Keratinocyte (primary cell): ENCODE results near the gene IGSF8. TPM values are rescaled to one million over a fixed set of nuclear protein-coding genes. Genes with fewer than 3 reads are reported as not detected.

Experiments
- DNase-seq: peaks from one replicate; pipeline ENCODE4 v3.0.0-alpha.2; 2011; ENCODE audit warnings: low read depth, missing footprints, low spot score
- FAIRE-seq: peaks from 2 replicates; lab custom pipeline; 2011; peaks lifted over from hg19 to GRCh38; lab: Jason Lieb, UNC
- H2AFZ ChIP-seq: 2 replicates; pipeline ENCODE4 v1.6.0; 2012; ENCODE audit warnings: low read length, control low read depth, inconsistent platforms; ENCODE audit not compliant: control insufficient read depth
- H3K27ac ChIP-seq: 2 replicates; pipeline ENCODE4 v1.5.1; 2011; ENCODE audit warnings: low read length; ENCODE audit not compliant: control insufficient read depth, insufficient read depth
- H3K27me3 ChIP-seq: 3 replicates; pipeline ENCODE4 v1.6.0; 2011; ENCODE audit warnings: low read length; ENCODE audit not compliant: control insufficient read depth, insufficient read depth; ENCODE audit errors: extremely low read depth
- H3K36me3 ChIP-seq, 2 experiments: 2 replicates in 1 of 2; 3 replicates in 1 of 2; pipeline ENCODE4 v1.5.1; 2011; ENCODE audit warnings: low read length in 2 of 2, mild to moderate bottlenecking in 1 of 2; ENCODE audit not compliant: control insufficient read depth in 2 of 2, insufficient read depth in 2 of 2; ENCODE audit errors: extremely low read depth in 1 of 2
- H3K4me1 ChIP-seq: 3 replicates; pipeline ENCODE4 v1.5.1; 2011; ENCODE audit warnings: low read length; ENCODE audit not compliant: control insufficient read depth, insufficient read depth; ENCODE audit errors: extremely low read depth
- H3K4me2 ChIP-seq: 3 replicates; pipeline ENCODE4 v1.6.0; 2011; ENCODE audit warnings: low read depth, low read length; ENCODE audit not compliant: control insufficient read depth, insufficient read depth; ENCODE audit errors: extremely low read depth
- H3K4me3 ChIP-seq, 3 experiments: fragments of 200-600 bp in 1 of 3; sonication (generic) in 1 of 3; 2 replicates in 2 of 3; 3 replicates in 1 of 3; pipeline ENCODE4 v1.5.1; 2011 to 2016; ENCODE audit warnings: low read length in 3 of 3, mild to moderate bottlenecking in 3 of 3, control low read depth in 2 of 3, inconsistent platforms in 1 of 3, low read depth in 1 of 3, mixed read lengths in 1 of 3, mixed run types in 1 of 3, moderate library complexity in 1 of 3; ENCODE audit not compliant: control insufficient read depth in 2 of 3, insufficient read depth in 2 of 3; ENCODE audit errors: extremely low read depth in 1 of 3
- H3K79me2 ChIP-seq: 2 replicates; pipeline ENCODE4 v1.6.0; 2012; ENCODE audit warnings: low read length; ENCODE audit not compliant: control insufficient read depth, insufficient read depth
- H3K9ac ChIP-seq: 3 replicates; pipeline ENCODE4 v1.6.0; 2011; ENCODE audit warnings: low read length; ENCODE audit not compliant: control insufficient read depth, insufficient read depth; ENCODE audit errors: extremely low read depth
- H3K9me1 ChIP-seq: 3 replicates; pipeline ENCODE4 v1.6.0; 2011; ENCODE audit warnings: low read length; ENCODE audit not compliant: control insufficient read depth, insufficient read depth; ENCODE audit errors: extremely low read depth
- H3K9me3 ChIP-seq: 2 replicates; pipeline ENCODE4 v1.5.1; 2012; ENCODE audit warnings: low read depth, low read length; ENCODE audit not compliant: control insufficient read depth
- H4K20me1 ChIP-seq: 3 replicates; pipeline ENCODE4 v1.6.0; 2011; ENCODE audit warnings: low read length; ENCODE audit not compliant: control insufficient read depth, insufficient read depth; ENCODE audit errors: extremely low read depth
- EZH2 ChIP-seq: IDR thresholded peaks from one replicate; pipeline ENCODE4 v1.6.1; 2012; ENCODE audit warnings: inconsistent platforms, mild to moderate bottlenecking, low read length, moderate library complexity
- dilution Hi-C: fragments of 300-500 bp; cut with MboI; formaldehyde crosslinking; loops from one replicate; pipeline ENCODE4 v1.7.0; 2020; ENCODE audit warnings: low sequenced_read_pairs; ENCODE audit not compliant: extremely low pct_ligation_motif_present
- polyA minus RNA-seq, 3 experiments: library from RNA; depleted of rRNA, polyadenylated mRNA; stranded (reverse); fragments of >200 nt; gene quantifications; 1 replicate in 1 of 3; 2 replicates in 1 of 3; 3 replicates in 1 of 3; pipeline ENCODE4 v1.2.3, GENCODE V29; 2011
- polyA plus RNA-seq, 5 experiments: library from polyadenylated mRNA; depleted of rRNA in 3 of 5; stranded (reverse) in 3 of 5; stranded (forward) in 1 of 5; unstranded in 1 of 5; fragments of >200 nt; gene quantifications; 1 replicate in 1 of 5; 2 replicates in 3 of 5; 3 replicates in 1 of 5; pipeline versions ENCODE4 v1.2.1 to v1.2.3, GENCODE V29; 2011 to 2012; ENCODE audit warnings: missing spikeins in 2 of 5, low read depth in 1 of 5, low replicate concordance in 1 of 5
- TF ChIP-seq, protein P1 (sequence below), 3 experiments: IDR thresholded peaks in 1 of 3; conservative IDR thresholded peaks in 1 of 3; optimal IDR thresholded peaks in 1 of 3; 2 replicates in 2 of 3; 3 replicates in 1 of 3; pipeline versions ENCODE3 to v1.5.1; 2011; ENCODE audit warnings: low read length in 3 of 3, mild to moderate bottlenecking in 3 of 3, moderate library complexity in 2 of 3, control low read depth in 1 of 3, inconsistent platforms in 1 of 3; ENCODE audit not compliant: insufficient read depth in 2 of 3; ENCODE audit errors: extremely low read depth in 1 of 3

IGSF8 gene, protein sequence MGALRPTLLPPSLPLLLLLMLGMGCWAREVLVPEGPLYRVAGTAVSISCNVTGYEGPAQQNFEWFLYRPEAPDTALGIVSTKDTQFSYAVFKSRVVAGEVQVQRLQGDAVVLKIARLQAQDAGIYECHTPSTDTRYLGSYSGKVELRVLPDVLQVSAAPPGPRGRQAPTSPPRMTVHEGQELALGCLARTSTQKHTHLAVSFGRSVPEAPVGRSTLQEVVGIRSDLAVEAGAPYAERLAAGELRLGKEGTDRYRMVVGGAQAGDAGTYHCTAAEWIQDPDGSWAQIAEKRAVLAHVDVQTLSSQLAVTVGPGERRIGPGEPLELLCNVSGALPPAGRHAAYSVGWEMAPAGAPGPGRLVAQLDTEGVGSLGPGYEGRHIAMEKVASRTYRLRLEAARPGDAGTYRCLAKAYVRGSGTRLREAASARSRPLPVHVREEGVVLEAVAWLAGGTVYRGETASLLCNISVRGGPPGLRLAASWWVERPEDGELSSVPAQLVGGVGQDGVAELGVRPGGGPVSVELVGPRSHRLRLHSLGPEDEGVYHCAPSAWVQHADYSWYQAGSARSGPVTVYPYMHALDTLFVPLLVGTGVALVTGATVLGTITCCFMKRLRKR
- polyA plus RNA-seq = 16.5 to 32.6 TPM (median 20.6 TPM) in 3 replicates
- 19.9 TPM for polyA plus RNA-seq (2011; ENCODE audit: low read depth)
- polyA plus RNA-seq (2011; cell fraction: cytosol; rRNA removed) = 5.5 and 11.1 TPM in 2 replicates
- polyA plus RNA-seq (2011; cell fraction: nucleus; rRNA removed) = 43.9 and 57.1 TPM in 2 replicates
- polyA plus RNA-seq (2012; ENCODE audit: low replicate concordance) = 25.3 and 41.0 TPM in 2 replicates
- 15.5 to 34.6 TPM (median 21.4 TPM) in 3 replicates for polyA minus RNA-seq
- polyA minus RNA-seq (2011; cell fraction: cytosol; rRNA and poly(A)+ RNA removed) = 25.5 TPM
- 39.5 and 39.6 TPM in 2 replicates for polyA minus RNA-seq (2011; cell fraction: nucleus; rRNA and poly(A)+ RNA removed)

DNA sequence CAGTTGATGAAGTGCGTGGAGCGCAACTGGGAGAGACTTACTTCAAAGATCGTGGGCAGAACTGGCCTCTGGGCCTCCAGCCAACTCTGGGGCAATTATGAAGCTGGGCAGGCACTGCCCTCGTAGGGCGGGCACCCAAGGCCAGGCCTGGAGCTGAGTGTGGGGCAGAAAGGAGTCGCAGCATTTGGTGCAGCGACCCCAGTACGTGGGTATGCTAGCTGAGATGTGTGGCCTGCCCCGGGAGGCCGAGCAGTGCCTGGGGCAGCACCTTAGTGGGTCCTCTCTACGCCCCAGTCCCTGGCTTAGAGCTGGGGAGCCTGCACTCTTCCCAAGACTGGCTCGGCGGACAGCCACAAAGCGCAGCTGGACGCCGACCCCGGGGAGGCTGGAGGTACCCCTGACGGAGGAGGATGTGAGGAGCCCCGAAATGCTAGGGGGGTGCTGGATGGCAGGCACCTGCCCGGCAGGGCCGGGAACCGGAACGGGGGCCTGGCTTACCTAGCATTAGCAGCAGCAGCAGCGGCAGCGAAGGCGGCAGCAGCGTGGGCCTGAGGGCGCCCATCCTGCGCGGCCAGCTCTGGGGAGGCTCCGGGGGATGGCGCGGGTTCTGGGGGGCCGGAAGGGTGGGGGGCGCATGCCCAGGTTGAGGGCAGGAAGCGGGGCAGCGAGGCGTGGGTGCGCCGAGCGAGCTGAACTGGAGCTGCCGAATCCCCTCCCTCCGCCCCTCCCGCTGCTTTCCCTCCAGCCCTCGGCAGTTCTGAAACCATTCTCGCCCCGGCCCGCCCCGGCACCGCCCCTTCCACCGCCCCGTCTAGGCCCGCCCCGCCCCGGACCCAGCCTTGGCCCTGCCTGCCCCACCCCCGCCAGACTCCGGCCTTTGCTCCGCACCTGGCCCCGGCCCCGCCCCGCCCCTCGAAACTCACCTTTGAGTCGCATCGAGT, at the start of gene IGSF8:
TSS of gene IGSF8 (minus strand) at position 709 of the 941 bp plus-strand sequence. CDS start at position 562, 147 bp downstream.
- H3K9me1 ChIP-seq = peaks cover 3% of the 10 kb centered on the region
- H2AFZ ChIP-seq = peak within 1 kb of the TSS; percentile 61
- H4K20me1 ChIP-seq = no peaks in the 10 kb centered on the region
- no peaks in the 10 kb centered on the region for H3K9me3 ChIP-seq
- H3K79me2 ChIP-seq = peaks cover 9% of the 10 kb centered on the region
- peaks cover 3 to 4% of the 10 kb centered on the region in 2 experiments for H3K36me3 ChIP-seq
- dilution Hi-C loops = no loop called here
- peak within 1 kb of the TSS; percentile 27 for H3K27ac ChIP-seq
- H3K9ac ChIP-seq = peak within 1 kb of the TSS; percentile 79
- FAIRE-seq = no peak
- no peak for TF ChIP-seq EZH2
- TF ChIP-seq, protein P1, sequence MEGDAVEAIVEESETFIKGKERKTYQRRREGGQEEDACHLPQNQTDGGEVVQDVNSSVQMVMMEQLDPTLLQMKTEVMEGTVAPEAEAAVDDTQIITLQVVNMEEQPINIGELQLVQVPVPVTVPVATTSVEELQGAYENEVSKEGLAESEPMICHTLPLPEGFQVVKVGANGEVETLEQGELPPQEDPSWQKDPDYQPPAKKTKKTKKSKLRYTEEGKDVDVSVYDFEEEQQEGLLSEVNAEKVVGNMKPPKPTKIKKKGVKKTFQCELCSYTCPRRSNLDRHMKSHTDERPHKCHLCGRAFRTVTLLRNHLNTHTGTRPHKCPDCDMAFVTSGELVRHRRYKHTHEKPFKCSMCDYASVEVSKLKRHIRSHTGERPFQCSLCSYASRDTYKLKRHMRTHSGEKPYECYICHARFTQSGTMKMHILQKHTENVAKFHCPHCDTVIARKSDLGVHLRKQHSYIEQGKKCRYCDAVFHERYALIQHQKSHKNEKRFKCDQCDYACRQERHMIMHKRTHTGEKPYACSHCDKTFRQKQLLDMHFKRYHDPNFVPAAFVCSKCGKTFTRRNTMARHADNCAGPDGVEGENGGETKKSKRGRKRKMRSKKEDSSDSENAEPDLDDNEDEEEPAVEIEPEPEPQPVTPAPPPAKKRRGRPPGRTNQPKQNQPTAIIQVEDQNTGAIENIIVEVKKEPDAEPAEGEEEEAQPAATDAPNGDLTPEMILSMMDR (optimal IDR thresholded peaks at IDR 0.05 in 1 of 3, IDR thresholded peaks at IDR 0.05 in 1 of 3, conservative IDR thresholded peaks at IDR 0.05 in 1 of 3; ENCODE audit: extremely low read depth in 1 of 3, insufficient read depth in 2 of 3, low read length in 3 of 3) = no peak
- peak within 1 kb of the TSS; percentile 66 to 79 (median 75) for H3K4me3 ChIP-seq
- H3K4me1 ChIP-seq = peaks cover 24% of the 10 kb centered on the region
- peak within 1 kb of the TSS; percentile 88 for H3K4me2 ChIP-seq
- DNase-seq = peak; percentile 32
- H3K27me3 ChIP-seq = no peaks in the 10 kb centered on the region

DNA sequence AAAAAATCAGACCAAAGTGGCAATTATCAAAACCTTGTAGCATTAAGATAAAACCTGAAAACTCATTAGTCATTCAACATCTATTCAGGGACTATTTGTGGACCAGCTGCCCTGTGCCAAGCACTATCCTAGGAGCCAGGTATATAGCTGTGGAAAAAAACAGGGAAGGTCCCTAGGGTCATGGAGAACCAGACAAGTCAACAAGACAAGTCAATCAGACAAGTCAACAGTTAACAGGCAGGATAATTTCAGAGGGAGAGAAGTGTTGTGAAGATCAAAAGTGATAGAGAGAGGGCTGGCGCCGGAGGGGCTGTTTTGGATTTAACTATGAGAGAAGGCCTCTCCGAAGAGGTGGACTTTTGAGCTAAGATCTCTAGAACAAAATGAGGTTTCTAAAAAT, 49.7 kb upstream of the IGSF8 start:
- Histone ChIP-seq H3K4me1 (peaks cover 3% of the 10 kb centered on the region), H3K27me3 (no peaks in the 10 kb centered on the region), H3K36me3 (no peaks in the 10 kb centered on the region), H3K4me3 (no peak overlapping the region), H3K4me2 (no peak overlapping the region), H2AFZ (no peak overlapping the region), H4K20me1 (no peaks in the 10 kb centered on the region), H3K9ac (no peak overlapping the region), H3K27ac (no peak overlapping the region), H3K79me2 (no peaks in the 10 kb centered on the region), H3K9me3 (no peaks in the 10 kb centered on the region), H3K9me1 (no peaks in the 10 kb centered on the region)
- FAIRE-seq (no peak), DNase-seq (no peak)
- no peak for TF ChIP-seq EZH2
- TF ChIP-seq, protein P1 (optimal IDR thresholded peaks at IDR 0.05 in 1 of 3, IDR thresholded peaks at IDR 0.05 in 1 of 3, conservative IDR thresholded peaks at IDR 0.05 in 1 of 3; ENCODE audit: extremely low read depth in 1 of 3, insufficient read depth in 2 of 3, low read length in 3 of 3) = no peak
- dilution Hi-C loops = no loop called here
